KMS-11 (cell line): ENCODE results near the gene DCAF15.

ENCODE experiments used
- H2AFZ ChIP-seq: fragments of 200-600 bp; sonication (generic); 2 replicates; pipeline ENCODE4 v1.6.1; 2016; ENCODE audit warnings: antibody characterized with exemption, mixed run types, low read depth
- H3K27ac ChIP-seq: fragments of 200-600 bp; sonication (generic); 2 replicates; pipeline ENCODE4 v1.6.1; 2016; ENCODE audit warnings: mild to moderate bottlenecking, mixed run types
- H3K27me3 ChIP-seq: fragments of 200-600 bp; sonication (generic); 2 replicates; pipeline ENCODE4 v1.6.1; 2017; ENCODE audit warnings: mild to moderate bottlenecking, low read depth, mixed run types, moderate library complexity; ENCODE audit not compliant: insufficient read depth
- H3K36me3 ChIP-seq: fragments of 200-600 bp; sonication (generic); 2 replicates; pipeline ENCODE4 v1.6.1; 2017; ENCODE audit warnings: mild to moderate bottlenecking, mixed run types; ENCODE audit not compliant: insufficient read depth
- H3K4me1 ChIP-seq: fragments of 200-600 bp; sonication (generic); 2 replicates; pipeline ENCODE4 v1.6.1; 2016; ENCODE audit warnings: mild to moderate bottlenecking, low read depth, mixed run types; ENCODE audit not compliant: poor library complexity, severe bottlenecking
- H3K4me2 ChIP-seq: fragments of 200-600 bp; sonication (generic); 2 replicates; pipeline ENCODE4 v1.7.0; 2016; ENCODE audit warnings: mild to moderate bottlenecking, mixed run types
- H3K4me3 ChIP-seq: fragments of 200-600 bp; sonication (generic); IDR thresholded peaks from 2 replicates; pipeline ENCODE4 v1.6.1; 2017; ENCODE audit warnings: low read depth, low read length, mixed read lengths; ENCODE audit not compliant: insufficient read depth
- H3K79me2 ChIP-seq: fragments of 200-600 bp; sonication (generic); 2 replicates; pipeline ENCODE4 v1.6.1; 2016; ENCODE audit warnings: low read depth, mixed run types; ENCODE audit not compliant: insufficient read depth
- H3K9ac ChIP-seq: fragments of 200-600 bp; sonication (generic); 2 replicates; pipeline ENCODE4 v1.6.1; 2016; ENCODE audit warnings: mild to moderate bottlenecking, mixed run types
- H4K20me1 ChIP-seq: fragments of 200-600 bp; sonication (generic); 2 replicates; pipeline ENCODE4 v1.6.1; 2016; ENCODE audit warnings: mild to moderate bottlenecking, mixed run types; ENCODE audit not compliant: insufficient read depth
- TF ChIP-seq, protein P1 (sequence below): fragments of 200-600 bp; sonication (generic); conservative IDR thresholded peaks from 2 replicates; pipeline ENCODE4 v1.6.1; 2017; ENCODE audit warnings: low read depth, mild to moderate bottlenecking, antibody characterized with exemption, low read length, moderate library complexity, mixed read lengths

Gene DCAF15

DNA sequence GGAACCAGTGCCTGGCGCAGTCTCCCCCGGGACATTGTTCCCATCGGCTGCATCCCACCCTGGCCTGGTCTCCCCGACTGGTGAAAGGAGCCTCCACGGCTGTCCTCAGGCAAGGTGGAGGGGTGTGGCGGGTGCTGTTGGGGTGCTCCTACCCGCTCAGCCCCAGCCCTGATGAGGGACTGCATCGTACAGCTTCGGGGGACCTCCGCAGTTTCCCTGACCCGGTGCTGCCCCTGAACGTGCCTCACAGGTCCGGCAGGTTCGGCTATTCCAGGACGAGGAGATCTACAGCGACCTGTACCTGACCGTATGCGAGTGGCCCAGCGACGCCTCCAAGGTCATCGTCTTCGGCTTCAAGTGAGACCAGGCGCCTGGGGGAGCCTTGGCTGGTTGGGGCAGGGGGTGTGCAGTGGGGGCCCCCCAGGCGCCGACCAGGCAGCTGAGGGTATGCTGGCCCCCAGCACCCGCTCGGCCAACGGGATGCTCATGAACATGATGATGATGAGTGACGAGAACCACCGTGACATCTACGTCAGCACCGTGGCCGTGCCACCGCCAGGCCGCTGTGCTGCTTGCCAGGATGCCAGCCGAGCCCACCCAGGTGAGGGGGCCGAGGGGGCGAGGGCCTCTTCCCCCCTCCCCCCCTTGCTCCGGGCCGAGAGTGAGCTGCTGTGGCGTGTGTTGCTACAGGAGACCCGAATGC is 3.5 kb downstream of the DCAF15 start:
- Histone ChIP-seq H4K20me1 (no peaks in the 10 kb centered on the region), H3K27me3 (no peaks in the 10 kb centered on the region), H3K9ac (no peak overlapping the region), H2AFZ (no peak overlapping the region), H3K4me3 (no peak overlapping the region), H3K27ac (no peak overlapping the region), H3K79me2 (peaks cover 10% of the 10 kb centered on the region; the same call in 1 of the 2 replicates), H3K4me1 (peaks cover 7% of the 10 kb centered on the region), H3K4me2 (no peak overlapping the region), H3K36me3 (no peaks in the 10 kb centered on the region)
- TF ChIP-seq, protein P1, sequence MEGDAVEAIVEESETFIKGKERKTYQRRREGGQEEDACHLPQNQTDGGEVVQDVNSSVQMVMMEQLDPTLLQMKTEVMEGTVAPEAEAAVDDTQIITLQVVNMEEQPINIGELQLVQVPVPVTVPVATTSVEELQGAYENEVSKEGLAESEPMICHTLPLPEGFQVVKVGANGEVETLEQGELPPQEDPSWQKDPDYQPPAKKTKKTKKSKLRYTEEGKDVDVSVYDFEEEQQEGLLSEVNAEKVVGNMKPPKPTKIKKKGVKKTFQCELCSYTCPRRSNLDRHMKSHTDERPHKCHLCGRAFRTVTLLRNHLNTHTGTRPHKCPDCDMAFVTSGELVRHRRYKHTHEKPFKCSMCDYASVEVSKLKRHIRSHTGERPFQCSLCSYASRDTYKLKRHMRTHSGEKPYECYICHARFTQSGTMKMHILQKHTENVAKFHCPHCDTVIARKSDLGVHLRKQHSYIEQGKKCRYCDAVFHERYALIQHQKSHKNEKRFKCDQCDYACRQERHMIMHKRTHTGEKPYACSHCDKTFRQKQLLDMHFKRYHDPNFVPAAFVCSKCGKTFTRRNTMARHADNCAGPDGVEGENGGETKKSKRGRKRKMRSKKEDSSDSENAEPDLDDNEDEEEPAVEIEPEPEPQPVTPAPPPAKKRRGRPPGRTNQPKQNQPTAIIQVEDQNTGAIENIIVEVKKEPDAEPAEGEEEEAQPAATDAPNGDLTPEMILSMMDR = no peak

DNA sequence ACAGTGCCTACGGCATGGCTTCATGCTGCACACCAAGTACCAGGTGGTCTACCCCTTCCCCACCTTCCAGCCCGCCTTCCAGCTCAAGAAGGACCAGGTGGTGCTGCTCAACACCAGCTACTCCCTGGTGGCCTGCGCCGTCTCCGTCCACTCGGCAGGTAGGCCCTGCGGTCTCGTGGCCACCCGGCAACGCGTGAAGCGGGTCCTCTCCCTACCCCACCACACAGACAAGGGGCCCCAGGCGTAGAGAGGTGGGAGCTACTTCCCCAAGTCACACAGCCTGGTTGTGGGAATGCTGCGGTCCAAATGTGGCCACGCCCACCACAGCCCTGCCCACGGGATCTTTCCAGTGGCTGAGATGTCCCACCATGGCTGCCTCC is 4.0 kb downstream of the DCAF15 start:
- Histone ChIP-seq H2AFZ (no peak overlapping the region), H3K9ac (no peak overlapping the region), H3K27me3 (no peaks in the 10 kb centered on the region), H3K4me3 (no peak overlapping the region), H3K79me2 (peaks cover 10% of the 10 kb centered on the region; the same call in 1 of the 2 replicates), H3K36me3 (no peaks in the 10 kb centered on the region), H4K20me1 (no peaks in the 10 kb centered on the region), H3K4me2 (no peak overlapping the region), H3K4me1 (peaks cover 7% of the 10 kb centered on the region), H3K27ac (no peak overlapping the region)
- TF ChIP-seq, protein P1 = no peak

DNA sequence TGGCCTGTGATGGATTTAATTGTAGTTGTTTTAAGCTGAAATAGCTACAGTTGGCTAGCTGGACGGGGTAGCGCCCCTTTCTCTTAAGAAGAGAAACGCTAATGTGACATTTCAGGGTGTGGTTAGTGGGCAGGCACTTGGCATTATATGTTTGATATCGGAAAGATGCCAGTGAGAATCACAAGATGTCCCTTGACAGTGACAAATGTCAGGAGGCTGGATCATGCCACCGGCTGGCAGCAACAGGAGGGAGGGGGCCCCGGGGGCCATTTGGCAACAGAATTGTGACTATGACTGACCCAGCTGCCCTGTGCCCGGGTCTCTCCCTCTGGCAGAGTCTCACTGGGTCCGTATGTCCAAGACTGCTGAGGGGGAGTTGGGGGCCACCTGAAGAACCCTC is 4.7 kb downstream of the DCAF15 start:
- Histone ChIP-seq H3K27me3 (no peaks in the 10 kb centered on the region), H3K27ac (no peak overlapping the region), H4K20me1 (no peaks in the 10 kb centered on the region), H3K4me3 (no peak overlapping the region), H3K36me3 (no peaks in the 10 kb centered on the region), H3K9ac (no peak overlapping the region), H3K4me1 (peaks cover 7% of the 10 kb centered on the region), H3K4me2 (no peak overlapping the region), H2AFZ (no peak overlapping the region), H3K79me2 (peaks cover 10% of the 10 kb centered on the region; the same call in 1 of the 2 replicates)
- TF ChIP-seq, protein P1 = no peak

DNA sequence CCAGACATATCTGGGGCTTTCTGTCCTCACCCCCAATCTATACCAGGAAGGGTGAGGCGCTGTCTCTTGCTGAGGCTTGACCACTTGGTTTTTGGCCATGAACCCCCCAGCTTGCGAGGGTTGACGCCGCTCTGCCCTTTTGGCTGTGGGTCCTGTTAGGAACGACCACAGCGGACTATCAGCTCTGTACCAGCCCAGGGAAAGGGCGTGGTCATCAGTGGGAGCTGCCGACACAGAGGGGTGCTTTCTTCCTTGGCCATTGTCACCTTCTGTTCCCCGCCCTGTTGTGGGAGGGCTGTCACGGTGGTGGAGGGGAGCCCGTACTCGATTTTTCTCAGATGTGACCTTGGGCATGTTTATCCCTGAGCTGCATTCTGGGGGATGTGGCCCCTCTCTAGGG is 5.7 kb downstream of the DCAF15 start:
- TF ChIP-seq, protein P1 = no peak
- Histone ChIP-seq H3K4me2 (no peak overlapping the region), H3K9ac (no peak overlapping the region), H3K79me2 (peaks cover 8% of the 10 kb centered on the region; the same call in 1 of the 2 replicates), H3K4me3 (no peak overlapping the region), H2AFZ (no peak overlapping the region), H3K4me1 (peaks cover 7% of the 10 kb centered on the region), H4K20me1 (no peaks in the 10 kb centered on the region), H3K36me3 (no peaks in the 10 kb centered on the region), H3K27me3 (no peaks in the 10 kb centered on the region), H3K27ac (no peak overlapping the region)
